Measurements from ENCODE around the gene ANK3. TPM values are rescaled to one million over a fixed set of nuclear protein-coding genes. Genes with fewer than 3 reads are reported as not detected.

Gene ANK3
- total and polyA plus RNA-seq, 2 experiments from 2014 or later, result 46.5 to 85.2 TPM

DNA sequence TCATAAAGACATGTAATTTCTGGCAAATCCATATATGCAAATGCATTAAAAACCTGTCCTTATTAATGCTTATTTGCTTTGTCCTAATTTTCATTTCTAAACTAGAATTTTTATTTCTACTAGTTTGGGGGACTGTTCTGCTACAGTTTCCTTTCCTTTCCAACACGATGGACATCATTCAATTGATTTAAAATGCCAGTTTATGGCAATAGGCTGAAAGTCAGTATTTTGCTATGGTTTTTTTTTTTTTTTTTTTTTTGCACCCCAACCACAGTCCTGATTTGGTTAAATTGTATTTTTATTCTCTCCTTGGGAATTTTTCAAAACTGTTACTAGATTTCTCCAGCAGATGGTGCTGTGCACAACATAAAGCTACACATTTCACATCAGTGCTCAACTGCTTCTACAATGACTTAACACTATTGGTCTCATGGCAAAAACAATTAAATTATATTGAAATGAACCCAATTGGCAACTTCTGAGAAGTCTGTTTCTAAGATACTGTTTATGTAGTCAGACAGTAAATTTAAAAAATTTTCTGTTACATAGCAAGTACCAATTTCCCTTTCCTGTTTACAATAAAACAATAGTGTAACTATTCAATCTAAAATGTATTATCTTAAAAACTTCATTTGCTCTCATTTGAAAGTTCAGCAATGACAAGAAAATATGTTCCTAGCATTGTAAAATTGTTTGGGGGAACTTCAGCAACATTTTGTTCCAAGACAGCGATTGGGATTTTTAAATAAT lies 289.5 kb downstream of the ANK3 start (continued):
- TF ChIP-seq, protein P1, sequence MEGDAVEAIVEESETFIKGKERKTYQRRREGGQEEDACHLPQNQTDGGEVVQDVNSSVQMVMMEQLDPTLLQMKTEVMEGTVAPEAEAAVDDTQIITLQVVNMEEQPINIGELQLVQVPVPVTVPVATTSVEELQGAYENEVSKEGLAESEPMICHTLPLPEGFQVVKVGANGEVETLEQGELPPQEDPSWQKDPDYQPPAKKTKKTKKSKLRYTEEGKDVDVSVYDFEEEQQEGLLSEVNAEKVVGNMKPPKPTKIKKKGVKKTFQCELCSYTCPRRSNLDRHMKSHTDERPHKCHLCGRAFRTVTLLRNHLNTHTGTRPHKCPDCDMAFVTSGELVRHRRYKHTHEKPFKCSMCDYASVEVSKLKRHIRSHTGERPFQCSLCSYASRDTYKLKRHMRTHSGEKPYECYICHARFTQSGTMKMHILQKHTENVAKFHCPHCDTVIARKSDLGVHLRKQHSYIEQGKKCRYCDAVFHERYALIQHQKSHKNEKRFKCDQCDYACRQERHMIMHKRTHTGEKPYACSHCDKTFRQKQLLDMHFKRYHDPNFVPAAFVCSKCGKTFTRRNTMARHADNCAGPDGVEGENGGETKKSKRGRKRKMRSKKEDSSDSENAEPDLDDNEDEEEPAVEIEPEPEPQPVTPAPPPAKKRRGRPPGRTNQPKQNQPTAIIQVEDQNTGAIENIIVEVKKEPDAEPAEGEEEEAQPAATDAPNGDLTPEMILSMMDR (conservative IDR thresholded peaks at IDR 0.05; ENCODE audit: low read depth in 2 of 2), result peak; percentile 71 to 77
- no peak for TF ChIP-seq EZH2phosphoT487 (IDR thresholded peaks at IDR 0.05; ENCODE audit: unreplicated experiment)
- no peak for TF ChIP-seq EZH2 (IDR thresholded peaks at IDR 0.05; ENCODE audit: low read depth, unreplicated experiment)

GRCh38 chr10:60098677-60099601 lies 290.7 kb downstream of the ANK3 start:
- Histone ChIP-seq H3F3A (replicated peaks; ENCODE audit: low read depth) (no peaks in the 10 kb centered on the region), H3K27me3 (ENCODE audit: insufficient read depth) (no peaks in the 10 kb centered on the region), H4K20me1 (replicated peaks; ENCODE audit: insufficient read depth) (no peaks in the 10 kb centered on the region), H3K4me2 (no peak overlapping the region), H2AFZ (no peak overlapping the region), H3K36me3 (ENCODE audit: insufficient read depth) (no peaks in the 10 kb centered on the region), H3K4me3 (no peak overlapping the region), H3K79me2 (replicated peaks; ENCODE audit: insufficient read depth) (no peaks in the 10 kb centered on the region), H3K9me2 (ENCODE audit: insufficient read depth) (no peaks in the 10 kb centered on the region), H3K27ac (ENCODE audit: low read depth) (no peak overlapping the region), H3K4me1 (ENCODE audit: insufficient read depth) (no peaks in the 10 kb centered on the region; the same call in 1 of the 2 replicates)
- DNase-seq (ENCODE audit: low spot score), result peak; percentile 61
- Mint-ChIP-seq H3K4me1 (peaks cover 8% of the 10 kb centered on the region), H3K27ac (no peak overlapping the region), H3K27me3 (ENCODE audit: insufficient read depth, low read depth, poor library complexity) (peaks cover 1% of the 10 kb centered on the region), H3K36me3 (ENCODE audit: low read depth) (peaks cover 10% of the 10 kb centered on the region; the same call in 1 of the 3 replicates), H3K4me3 (no peak overlapping the region), H3K9me3 (no peaks in the 10 kb centered on the region)
- TF ChIP-seq ZNF331 (CRISPR knock-in tag; IDR thresholded peaks at IDR 0.05; ENCODE audit: low read depth), result no peak
- no peak for TF ChIP-seq ZNF114 (CRISPR knock-in tag; IDR thresholded peaks at IDR 0.05)
- TF ChIP-seq, protein P1 (conservative IDR thresholded peaks at IDR 0.05; ENCODE audit: low read depth in 2 of 2), result peak; percentile 57 to 65
- ATAC-seq, result peak; percentile 23; the same call in 1 of the 3 replicates

All from GM23338 (cell line).